ENCODE results near the gene SRP68.
A peak's percentile ranks its signal among the peaks of the same experiment; 100 is the strongest.

The SRP68 gene

DNA sequence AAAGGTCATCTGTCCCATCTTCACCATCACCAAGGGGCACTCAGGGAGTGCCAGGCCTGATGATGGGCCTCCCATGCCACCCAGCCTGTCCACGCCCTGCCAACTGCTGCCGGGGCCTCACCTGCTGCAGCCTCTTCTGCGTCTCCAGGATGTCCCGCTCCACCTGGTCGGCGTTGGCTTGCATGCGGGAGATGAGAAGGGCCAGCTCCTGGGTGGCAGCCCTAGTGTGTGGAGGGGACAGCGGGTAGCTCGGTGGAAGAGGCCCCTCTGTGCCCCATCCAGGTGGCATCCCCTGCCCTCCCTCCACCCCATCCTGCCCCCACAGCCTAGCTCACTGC, 48.4 kb downstream of the SRP68 start:
- H3K27ac ChIP-seq: no peak overlapping the region
- H3K4me3 ChIP-seq: no peak overlapping the region

DNA sequence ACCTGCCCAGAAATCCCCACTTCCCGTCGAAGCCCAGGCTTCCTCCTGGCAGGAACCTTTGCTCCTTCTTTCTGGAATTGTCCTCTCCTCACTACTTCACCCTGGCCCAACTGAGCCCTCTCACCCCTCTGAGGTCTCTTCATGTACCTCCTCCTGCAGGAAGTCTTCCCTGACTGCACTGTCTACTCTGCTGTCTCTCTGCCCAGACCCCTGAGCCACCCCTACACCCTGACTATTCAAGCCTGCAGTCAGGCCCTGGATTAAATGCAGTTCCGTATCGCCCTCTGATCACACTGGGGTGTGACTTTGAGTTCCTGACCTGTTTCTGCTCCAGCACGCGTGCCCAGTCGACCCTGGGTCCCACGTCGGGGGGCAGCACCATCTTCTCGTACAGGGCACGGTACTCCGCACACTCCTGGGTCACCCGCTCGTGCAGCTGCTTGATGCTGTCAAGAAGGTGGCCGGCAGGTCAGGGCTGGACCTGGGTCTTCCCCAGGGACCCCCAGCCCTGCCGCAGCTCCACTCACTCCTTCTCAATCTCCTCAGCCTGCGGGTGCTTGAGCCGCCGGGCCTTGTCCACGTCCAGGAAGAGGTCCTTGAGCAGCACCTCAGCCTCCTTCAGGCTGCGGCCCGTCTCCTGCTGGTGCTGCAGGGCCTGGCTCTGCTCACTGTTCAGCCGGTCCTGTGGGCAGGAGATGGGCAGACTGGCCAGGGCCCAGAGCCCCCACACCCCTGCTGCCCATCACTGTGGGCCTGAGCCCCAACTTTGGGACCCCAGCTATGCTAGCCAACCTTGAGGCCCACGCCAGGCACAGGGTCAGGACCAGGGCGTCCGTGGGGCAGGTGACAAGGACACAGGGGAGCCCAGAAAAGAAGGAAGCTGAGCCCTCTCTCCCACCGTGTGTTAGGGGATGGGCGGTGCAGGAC, 49.1 kb downstream of the SRP68 start:
- Histone ChIP-seq H3K4me3 (no peak overlapping the region), H3K9me3 (ENCODE audit: low read depth, low read length) (no peaks in the 10 kb centered on the region), H3K36me3 (ENCODE audit: insufficient read depth, low read length) (no peaks in the 10 kb centered on the region), H3K27ac (no peak overlapping the region), H3K9ac (ENCODE audit: insufficient read length) (no peak overlapping the region)
- TF ChIP-seq FOXP2 (optimal IDR thresholded peaks at IDR 0.05; ENCODE audit: control extremely low read depth, extremely low read length, insufficient read depth) (no peak), EZH2 (IDR thresholded peaks at IDR 0.05) (no peak), POLR2AphosphoS5 (IDR thresholded peaks at IDR 0.05; ENCODE audit: borderline replicate concordance, low read depth, low read length) (no peak)
- DNase-seq (ENCODE audit: low read depth, low spot score): no peak

More for the DNA sequence above, 48.4 kb downstream of the SRP68 start:
- no peaks in the 10 kb centered on the region for H3K9me3 ChIP-seq (ENCODE audit: low read depth, low read length)
- no peak overlapping the region for H3K9ac ChIP-seq (ENCODE audit: insufficient read length)
- TF ChIP-seq POLR2AphosphoS5 (IDR thresholded peaks at IDR 0.05; ENCODE audit: borderline replicate concordance, low read depth, low read length) (no peak), EZH2 (IDR thresholded peaks at IDR 0.05) (no peak), FOXP2 (optimal IDR thresholded peaks at IDR 0.05; ENCODE audit: control extremely low read depth, extremely low read length, insufficient read depth) (no peak)
- no peak for DNase-seq (ENCODE audit: low read depth, low spot score)
- H3K36me3 ChIP-seq (ENCODE audit: insufficient read depth, low read length): no peaks in the 10 kb centered on the region

DNA sequence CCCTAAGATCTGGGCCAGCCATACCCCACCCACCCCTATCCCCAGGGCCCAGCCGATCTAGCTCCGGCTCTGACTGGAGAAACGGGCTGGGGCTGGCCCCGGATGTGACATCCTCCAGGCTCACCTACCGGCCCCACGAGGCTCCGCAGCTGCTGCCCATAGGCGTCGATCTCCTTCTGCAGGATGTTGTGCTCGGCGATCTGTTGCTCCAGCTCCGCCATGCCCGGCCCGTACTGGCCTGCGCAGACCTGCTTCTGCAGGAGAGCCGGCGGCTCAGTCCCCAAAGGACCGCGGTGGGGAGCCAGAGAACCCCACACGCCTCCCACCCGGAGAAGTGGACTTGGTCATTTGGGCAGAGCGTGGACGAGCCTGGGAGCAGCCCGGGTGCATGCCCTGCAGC, 50.0 kb downstream of the SRP68 start:
- TF ChIP-seq FOXP2 (optimal IDR thresholded peaks at IDR 0.05; ENCODE audit: control extremely low read depth, extremely low read length, insufficient read depth) (no peak), EZH2 (IDR thresholded peaks at IDR 0.05) (no peak), POLR2AphosphoS5 (IDR thresholded peaks at IDR 0.05; ENCODE audit: borderline replicate concordance, low read depth, low read length) (no peak)
- Histone ChIP-seq H3K27ac (no peak overlapping the region), H3K4me3 (no peak overlapping the region), H3K9me3 (ENCODE audit: low read depth, low read length) (no peaks in the 10 kb centered on the region), H3K9ac (ENCODE audit: insufficient read length) (no peak overlapping the region), H3K36me3 (ENCODE audit: insufficient read depth, low read length) (no peaks in the 10 kb centered on the region)
- DNase-seq (ENCODE audit: low read depth, low spot score): no peak

DNA sequence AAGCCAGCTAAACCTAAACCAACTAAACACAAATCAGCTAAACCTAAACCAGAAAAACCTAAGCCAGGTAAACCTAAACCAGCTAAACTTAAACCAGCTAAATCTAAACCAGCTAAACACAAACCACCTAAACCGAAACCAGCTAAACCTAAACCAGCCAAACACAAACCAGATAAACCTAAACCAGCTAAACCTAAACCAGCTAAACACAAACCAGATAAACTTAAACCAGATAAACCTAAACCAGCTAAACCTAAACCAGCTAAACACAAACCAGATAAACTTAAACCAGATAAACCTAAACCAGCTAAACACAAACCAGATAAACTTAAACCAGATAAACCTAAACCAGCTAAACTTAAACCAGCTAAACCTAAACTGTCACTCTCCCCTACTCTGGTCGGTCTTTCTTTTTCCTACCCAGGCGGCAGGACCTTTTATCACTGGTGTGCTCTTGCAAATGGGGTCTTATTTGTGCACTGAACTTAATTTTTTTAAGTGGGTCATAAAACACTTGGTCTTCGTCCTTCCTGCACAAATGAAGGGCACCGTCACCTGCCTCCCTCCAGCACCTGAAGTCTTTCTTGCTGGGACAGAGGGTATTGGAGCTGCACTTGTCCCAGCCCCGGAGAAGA, 52.4 kb downstream of the SRP68 start:
- no peak for DNase-seq (ENCODE audit: low read depth, low spot score)
- no peaks in the 10 kb centered on the region for H3K36me3 ChIP-seq (ENCODE audit: insufficient read depth, low read length)
- no peaks in the 10 kb centered on the region for H3K9me3 ChIP-seq (ENCODE audit: low read depth, low read length)
- H3K9ac ChIP-seq (ENCODE audit: insufficient read length): no peak overlapping the region
- H3K27ac ChIP-seq: no peak overlapping the region
- no peak for TF ChIP-seq EZH2 (IDR thresholded peaks at IDR 0.05)
- no peak for TF ChIP-seq POLR2AphosphoS5 (IDR thresholded peaks at IDR 0.05; ENCODE audit: borderline replicate concordance, low read depth, low read length)
- no peak for TF ChIP-seq FOXP2 (optimal IDR thresholded peaks at IDR 0.05; ENCODE audit: control extremely low read depth, extremely low read length, insufficient read depth)
- no peak overlapping the region for H3K4me3 ChIP-seq

DNA sequence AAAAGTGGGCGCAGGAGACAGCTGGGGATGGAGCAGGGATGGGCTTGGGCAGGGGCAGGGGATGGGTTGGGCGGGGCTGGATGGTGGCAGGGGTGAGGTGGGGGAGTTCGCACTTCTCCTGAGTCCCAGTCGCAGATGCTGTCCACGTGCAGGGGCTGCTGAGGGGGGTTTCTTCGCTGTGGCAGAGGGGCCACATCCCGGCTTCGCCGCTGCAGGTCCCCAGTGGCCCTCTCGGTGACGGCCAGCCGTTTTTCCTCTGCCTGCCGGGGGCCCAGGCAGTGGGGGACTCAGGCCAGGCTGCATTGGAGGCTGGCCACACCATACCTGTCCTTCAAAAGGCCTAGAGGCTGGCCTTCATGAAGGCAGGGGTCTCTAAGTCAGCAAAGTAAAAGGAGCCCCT, 53.5 kb downstream of the SRP68 start:
- no peak overlapping the region for H3K4me3 ChIP-seq
- TF ChIP-seq FOXP2 (optimal IDR thresholded peaks at IDR 0.05; ENCODE audit: control extremely low read depth, extremely low read length, insufficient read depth): no peak
- no peak for TF ChIP-seq POLR2AphosphoS5 (IDR thresholded peaks at IDR 0.05; ENCODE audit: borderline replicate concordance, low read depth, low read length)
- TF ChIP-seq EZH2 (IDR thresholded peaks at IDR 0.05): no peak
- no peak for DNase-seq (ENCODE audit: low read depth, low spot score)
- no peak overlapping the region for H3K27ac ChIP-seq
- no peaks in the 10 kb centered on the region for H3K9me3 ChIP-seq (ENCODE audit: low read depth, low read length)
- no peaks in the 10 kb centered on the region for H3K36me3 ChIP-seq (ENCODE audit: insufficient read depth, low read length)
- H3K9ac ChIP-seq (ENCODE audit: insufficient read length): no peak overlapping the region

DNA sequence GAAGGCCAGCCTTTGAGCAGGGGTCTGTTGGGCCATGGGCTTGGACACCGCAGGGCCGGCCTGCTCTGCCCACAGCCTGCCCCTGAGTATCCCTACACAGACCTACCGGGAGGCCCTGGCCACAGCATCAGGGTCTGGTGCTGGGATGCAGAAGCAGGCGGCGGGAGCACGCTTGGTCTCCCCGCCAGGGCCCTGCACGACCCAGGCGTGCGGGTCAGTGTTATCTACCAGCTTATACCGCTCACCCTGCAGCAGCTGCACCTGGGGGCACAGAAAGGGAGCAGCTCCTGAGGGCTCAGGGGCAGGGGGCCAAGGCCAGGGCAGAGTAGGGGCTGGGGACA, 54.0 kb downstream of the SRP68 start:
- Histone ChIP-seq H3K9me3 (ENCODE audit: low read depth, low read length) (no peaks in the 10 kb centered on the region), H3K9ac (ENCODE audit: insufficient read length) (no peak overlapping the region), H3K36me3 (ENCODE audit: insufficient read depth, low read length) (no peaks in the 10 kb centered on the region), H3K4me3 (no peak overlapping the region), H3K27ac (no peak overlapping the region)
- TF ChIP-seq POLR2AphosphoS5 (IDR thresholded peaks at IDR 0.05; ENCODE audit: borderline replicate concordance, low read depth, low read length): no peak
- no peak for TF ChIP-seq EZH2 (IDR thresholded peaks at IDR 0.05)
- TF ChIP-seq FOXP2 (optimal IDR thresholded peaks at IDR 0.05; ENCODE audit: control extremely low read depth, extremely low read length, insufficient read depth): no peak
- no peak for DNase-seq (ENCODE audit: low read depth, low spot score)

DNA sequence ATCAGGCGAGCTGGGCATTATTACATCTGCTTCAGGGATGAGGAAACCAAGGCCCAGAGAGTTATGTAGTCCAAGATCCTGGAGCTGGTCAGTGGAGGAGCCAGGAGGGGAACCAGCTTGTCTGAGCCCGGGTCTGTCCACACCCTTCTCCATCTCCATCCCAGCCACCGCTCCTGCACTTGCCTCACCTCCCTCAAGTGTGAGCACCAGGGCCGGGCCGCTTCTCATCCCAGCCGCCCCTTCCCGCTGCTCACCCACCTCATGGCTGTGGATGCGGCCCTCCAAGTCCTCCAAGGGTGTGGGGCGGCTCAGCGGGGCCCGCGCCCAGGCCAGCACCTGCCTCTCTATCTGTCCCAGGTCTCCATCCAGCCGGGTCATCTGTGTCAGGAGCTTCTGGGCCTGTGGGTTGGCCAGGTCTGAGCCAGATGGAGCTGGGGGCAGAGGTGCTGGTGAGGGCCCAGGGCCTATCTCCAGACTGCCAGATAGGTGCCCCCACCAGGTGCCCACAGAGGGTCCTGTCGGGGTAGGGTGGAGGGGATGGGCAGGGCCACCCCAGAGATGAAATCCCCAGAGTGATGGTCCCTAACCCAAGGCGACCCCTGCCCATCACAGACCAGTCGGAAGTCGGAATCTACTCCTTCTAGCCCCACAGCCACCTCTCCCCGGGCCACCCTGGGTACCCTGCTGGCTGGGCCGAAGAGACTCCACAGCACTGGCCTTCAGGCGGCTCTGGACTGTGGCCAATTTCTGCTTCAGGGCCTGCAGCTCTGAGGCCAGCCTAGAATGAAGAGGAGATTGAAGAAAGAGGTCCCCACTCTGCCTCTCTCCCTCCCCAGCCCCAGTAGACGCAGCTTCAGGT, 54.6 kb downstream of the SRP68 start:
- no peak for DNase-seq (ENCODE audit: low read depth, low spot score)
- Histone ChIP-seq H3K4me3 (no peak overlapping the region), H3K9ac (ENCODE audit: insufficient read length) (no peak overlapping the region), H3K36me3 (ENCODE audit: insufficient read depth, low read length) (no peaks in the 10 kb centered on the region), H3K27ac (no peak overlapping the region), H3K9me3 (ENCODE audit: low read depth, low read length) (no peaks in the 10 kb centered on the region)
- TF ChIP-seq EZH2 (IDR thresholded peaks at IDR 0.05) (no peak), FOXP2 (optimal IDR thresholded peaks at IDR 0.05; ENCODE audit: control extremely low read depth, extremely low read length, insufficient read depth) (no peak), POLR2AphosphoS5 (IDR thresholded peaks at IDR 0.05; ENCODE audit: borderline replicate concordance, low read depth, low read length) (no peak)

DNA sequence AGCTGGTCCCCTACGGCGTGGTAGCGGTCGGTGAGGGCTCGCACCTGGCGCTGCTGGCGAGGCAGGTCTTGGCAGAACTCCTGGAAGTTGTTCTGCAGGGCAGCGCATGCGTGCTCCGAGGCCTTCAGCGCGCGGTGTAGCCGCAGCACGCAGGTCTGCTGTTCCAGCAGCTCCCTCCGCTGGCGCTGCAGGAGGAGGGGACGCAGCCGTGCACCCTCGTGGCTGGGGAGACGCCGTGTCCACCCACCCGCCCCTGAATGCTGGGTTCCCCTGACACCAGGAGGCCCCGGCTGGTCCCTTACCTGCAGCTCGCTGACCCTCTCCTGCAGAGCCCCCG, 57.4 kb downstream of the SRP68 start:
- TF ChIP-seq FOXP2 (optimal IDR thresholded peaks at IDR 0.05; ENCODE audit: control extremely low read depth, extremely low read length, insufficient read depth) (no peak), POLR2AphosphoS5 (IDR thresholded peaks at IDR 0.05; ENCODE audit: borderline replicate concordance, low read depth, low read length) (no peak)
- H3K36me3 ChIP-seq (ENCODE audit: insufficient read depth, low read length): no peaks in the 10 kb centered on the region
- no peaks in the 10 kb centered on the region for H3K9me3 ChIP-seq (ENCODE audit: low read depth, low read length)
- H3K9ac ChIP-seq (ENCODE audit: insufficient read length): no peak overlapping the region
- H3K27ac ChIP-seq: no peak overlapping the region
- no peak for DNase-seq (ENCODE audit: low read depth, low spot score)
- peak overlapping the region; percentile 58 for H3K4me3 ChIP-seq
